K562 (cell line): ENCODE data around the gene PTPRT. TPM values are rescaled to one million over a fixed set of nuclear protein-coding genes. Genes with fewer than 3 reads are reported as not detected.

Source experiments
- ATAC-seq: fragments of 200-7000 bp; cut with Tn5 transposase; 3 replicates; pipeline ENCODE4 v1.9.1; 2020; ENCODE audit warnings: moderate library complexity
- BruUV-seq: library from RNA; stranded (reverse); fragments of 400-500 nt; replicated peaks from 2 replicates; lab custom pipeline; 2021; lab: Mats Ljungman, UMichigan
- CTCF ChIA-PET: fragments of 300-600 bp; formaldehyde crosslinking; extraction: SDS; loops from one replicate; lab custom pipeline; 2021; ENCODE audit warnings: low intra/inter-chr PET ratio; lab: Yijun Ruan, JAX
- POLR2A ChIA-PET: fragments of 300-600, 350-650 bp; sonication (Branson Sonifier 250); formaldehyde crosslinking; extraction: SDS; loops from one replicate; lab custom pipeline; 2021; ENCODE audit warnings: antibody characterized with exemption, inconsistent platforms; lab: Yijun Ruan, JAX
- DNase-seq, 4 experiments: peaks; one replicate each; pipeline versions ENCODE4 v3.0.0 to v3.0.0-alpha.2; 2011 to 2018; ENCODE audit warnings: low spot score in 3 of 4, mixed read lengths in 3 of 4; ENCODE audit errors: extremely low read depth in 1 of 4
- FAIRE-seq: peaks from 2 replicates; lab custom pipeline; 2011; peaks lifted over from hg19 to GRCh38; lab: Jason Lieb, UNC
- H2AFZ ChIP-seq: 2 replicates; pipeline ENCODE4 v1.6.0; 2011; ENCODE audit warnings: low read depth, low read length, control low read depth, inconsistent platforms
- H3K27ac ChIP-seq: fragments of 200-600 bp; 3 replicates; pipeline ENCODE4 v1.8.0; 2011; ENCODE audit warnings: low read depth, mild to moderate bottlenecking, control low read depth, inconsistent platforms, low read length, moderate library complexity, mixed read lengths; ENCODE audit errors: extremely low read depth
- H3K27me3 ChIP-seq, 2 experiments: fragments of 300-600 bp in 1 of 2; 2 replicates in 1 of 2; 3 replicates in 1 of 2; pipeline versions ENCODE4 v1.6.0 to v1.8.0; 2011; ENCODE audit warnings: inconsistent platforms in 2 of 2, low read length in 2 of 2, mild to moderate bottlenecking in 1 of 2, mixed read lengths in 1 of 2, moderate library complexity in 1 of 2; ENCODE audit not compliant: control insufficient read depth in 2 of 2, insufficient read depth in 2 of 2
- H3K36me3 ChIP-seq: fragments of 300-600 bp; 3 replicates; pipeline ENCODE4 v1.8.0; 2011; ENCODE audit warnings: mild to moderate bottlenecking, low read length, inconsistent platforms; ENCODE audit not compliant: control insufficient read depth, insufficient read depth
- H3K4me1 ChIP-seq, 2 experiments: fragments of 200-600 bp in 1 of 2; replicated peaks in 1 of 2; 2 replicates in 1 of 2; 3 replicates in 1 of 2; pipeline versions ENCODE4 v1.5.1 to v1.8.0; 2011; ENCODE audit warnings: inconsistent platforms in 2 of 2, low read length in 2 of 2, mild to moderate bottlenecking in 1 of 2, mixed read lengths in 1 of 2, moderate library complexity in 1 of 2; ENCODE audit not compliant: control insufficient read depth in 2 of 2, insufficient read depth in 2 of 2
- H3K4me2 ChIP-seq: 2 replicates; pipeline ENCODE4 v1.6.1; 2011; ENCODE audit warnings: low read length, control low read depth, inconsistent platforms, mixed read lengths; ENCODE audit not compliant: insufficient read depth
- H3K4me3 ChIP-seq: fragments of 200-600 bp; sonication (generic), shearing (Covaris generic); 2 replicates; pipeline ENCODE4 v1.5.1; 2016; ENCODE audit warnings: control low read depth, inconsistent platforms
- H3K79me2 ChIP-seq: fragments of 200-600 bp; 3 replicates; pipeline ENCODE4 v1.8.0; 2011; ENCODE audit warnings: low read length, inconsistent platforms; ENCODE audit not compliant: control insufficient read depth, insufficient read depth
- H3K9ac ChIP-seq, 2 experiments: 2 replicates each; pipeline versions ENCODE4 v1.6.0 to v1.6.1; 2011; ENCODE audit warnings: low read depth in 2 of 2, low read length in 2 of 2, control low read depth in 1 of 2, inconsistent platforms in 1 of 2, mild to moderate bottlenecking in 1 of 2, mixed read lengths in 1 of 2; ENCODE audit not compliant: insufficient read depth in 1 of 2
- H3K9me1 ChIP-seq: one replicate; pipeline ENCODE4 v1.6.0; 2011; ENCODE audit warnings: inconsistent platforms, mild to moderate bottlenecking, low read length, moderate library complexity; ENCODE audit not compliant: control insufficient read depth, insufficient read depth
- H3K9me3 ChIP-seq: replicated peaks from 2 replicates; pipeline ENCODE4 v1.5.1; 2011; ENCODE audit warnings: low read depth, low read length, inconsistent platforms; ENCODE audit not compliant: control insufficient read depth, insufficient read depth
- H4K20me1 ChIP-seq: replicated peaks from 2 replicates; pipeline ENCODE4 v1.6.1; 2011; ENCODE audit warnings: low read length, inconsistent platforms, mixed read lengths; ENCODE audit not compliant: control insufficient read depth, insufficient read depth
- ATF2 ChIP-seq: sonication (generic); formaldehyde crosslinking; IDR thresholded peaks from 2 replicates; pipeline ENCODE4 v1.8.1; 2022; ENCODE audit warnings: missing genetic modification reagents
- CREB1 ChIP-seq, 2 experiments: sonication (generic) in 1 of 2; formaldehyde crosslinking in 1 of 2; IDR thresholded peaks; 2 replicates each; pipeline versions ENCODE4 v1.6.1 to v1.8.0; 2012 to 2022; ENCODE audit warnings: inconsistent platforms in 1 of 2, mild to moderate bottlenecking in 1 of 2, missing genetic modification reagents in 1 of 2, moderate library complexity in 1 of 2
- ETS1 ChIP-seq: conservative IDR thresholded peaks from 2 replicates; pipeline ENCODE4 v1.6.1; 2011; ENCODE audit warnings: low read depth, mild to moderate bottlenecking, low read length; ENCODE audit not compliant: control insufficient read depth
- HDAC1 ChIP-seq, 2 experiments: fragments of 450-650 bp; IDR thresholded peaks; 2 replicates each; pipeline ENCODE4 v1.6.1; 2016 to 2017; ENCODE audit warnings: inconsistent platforms in 1 of 2, mild to moderate bottlenecking in 1 of 2, moderate library complexity in 1 of 2
- HOMEZ ChIP-seq: fragments of 250-450 bp; sonication (Bioruptor Pico); IDR thresholded peaks from 2 replicates; pipeline ENCODE4 v1.4.0; 2020; ENCODE audit warnings: mild to moderate bottlenecking, moderate library complexity
- MAFF ChIP-seq: IDR thresholded peaks from 2 replicates; pipeline ENCODE4 v1.6.1; 2012; ENCODE audit warnings: low read length, improper control_type of control experiment
- MTA3 ChIP-seq: fragments of 450-650 bp; formaldehyde crosslinking; IDR thresholded peaks from 2 replicates; pipeline ENCODE4 v1.6.1; 2017; ENCODE audit warnings: mild to moderate bottlenecking, borderline replicate concordance
- NCOA1 ChIP-seq: fragments of 450-650 bp; IDR thresholded peaks from 2 replicates; pipeline ENCODE4 v1.6.1; 2016; ENCODE audit warnings: low read depth
- NR3C1 ChIP-seq: sonication (generic); formaldehyde crosslinking; IDR thresholded peaks from 2 replicates; pipeline ENCODE4 v1.8.1; 2022; ENCODE audit warnings: missing genetic modification reagents
- STAT5A ChIP-seq: IDR thresholded peaks from 2 replicates; pipeline ENCODE4 v1.6.1; 2012; ENCODE audit warnings: low read length, inconsistent platforms, borderline replicate concordance
- ZBTB43 ChIP-seq: sonication (generic); formaldehyde crosslinking; IDR thresholded peaks from 2 replicates; pipeline ENCODE4 v1.8.0; 2023; ENCODE audit warnings: mild to moderate bottlenecking, missing genetic modification reagents
- ZBTB7A ChIP-seq: IDR thresholded peaks from 2 replicates; pipeline ENCODE4 v1.6.1; 2011; ENCODE audit warnings: low read depth, mild to moderate bottlenecking, low read length, moderate library complexity, borderline replicate concordance; ENCODE audit not compliant: control insufficient read depth
- ZNF12 ChIP-seq: sonication (generic); formaldehyde crosslinking; IDR thresholded peaks from 2 replicates; pipeline ENCODE4 v1.4.0; 2020; ENCODE audit warnings: mild to moderate bottlenecking, missing genetic modification reagents
- ZNF174 ChIP-seq: fragments of 250-450 bp; sonication (Bioruptor Pico); IDR thresholded peaks from 2 replicates; pipeline ENCODE4 v1.4.0; 2020; ENCODE audit warnings: mild to moderate bottlenecking
- WGBS: fragments of 100-300 bp; shearing (Covaris generic); methylation state at CpG from one replicate; pipeline ENCODE4 v1.1.6; 2016; ENCODE audit warnings: low coverage, mixed read lengths; ENCODE audit not compliant: insufficient coverage; ENCODE audit errors: missing lambda C conversion rate; 5-methylcytosine and 5-hydroxymethylcytosine counted together
- in situ Hi-C: fragments of 300-500 bp; cut with MboI; formaldehyde crosslinking; loops from 4 replicates; pipeline ENCODE4 v1.15.0; 2018; ENCODE audit warnings: inconsistent platforms, mixed read lengths
- intact Hi-C: fragments of 100-400 bp; cut with micrococcal nuclease; formaldehyde crosslinking; loops from 2 replicates; pipeline ENCODE4 v1.14.2; 2022
- polyA plus RNA-seq, 8 experiments: library from polyadenylated mRNA; depleted of rRNA in 4 of 8; stranded (reverse) in 5 of 8; unstranded in 3 of 8; fragments of >200 nt; fragmentation: Nextera tagmentation in 2 of 8; fragmentation: Illumina TruSeq in 1 of 8; extraction: Ambion mirVana in 2 of 8; extraction: Trizol in 1 of 8; gene quantifications; 2 replicates each; pipeline versions ENCODE4 v1.2.1 to v1.2.3, GENCODE V29; 2011 to 2014; ENCODE audit warnings: inconsistent platforms in 1 of 8, missing spikeins in 1 of 8
- total RNA-seq, 7 experiments: library from RNA; depleted of rRNA in 6 of 7; stranded (reverse); fragments of >200 nt in 6 of 7; fragmentation: Illumina TruSeq in 2 of 7; extraction: Trizol in 2 of 7; gene quantifications; 2 replicates each; pipeline versions ENCODE4 v1.2.1 to v1.2.3, GENCODE V29; 2011 to 2021; ENCODE audit warnings: low replicate concordance in 1 of 7

The PTPRT gene
- total and polyA plus RNA-seq, 9 of the 15 experiments (the other 6 are each of a cell fraction or from before 2014, with no cell fraction given): not detected

GRCh38 chr20:42982218-42982617 lies 207.5 kb downstream of the PTPRT start:
- CTCF ChIA-PET: no interaction called here
- FAIRE-seq: no peak
- no peak for ATAC-seq
- Histone ChIP-seq H3K27me3 (no peaks in the 10 kb centered on the region), H3K9me1 (no peaks in the 10 kb centered on the region), H4K20me1 (no peaks in the 10 kb centered on the region; the same call in 1 of the 2 replicates), H3K27ac (no peak overlapping the region), H3K9me3 (no peaks in the 10 kb centered on the region), H3K9ac (no peak overlapping the region), H3K4me1 (no peaks in the 10 kb centered on the region), H3K4me2 (no peak overlapping the region), H2AFZ (no peak overlapping the region), H3K36me3 (no peaks in the 10 kb centered on the region), H3K79me2 (no peaks in the 10 kb centered on the region), H3K4me3 (no peak overlapping the region)
- POLR2A ChIA-PET: no interaction called here
- no peak for DNase-seq
- intact Hi-C loops: no loop called here
- WGBS: 0% methylated on average over 6 of the region's 6 CpGs
- TF ChIP-seq ZBTB43 (CRISPR knock-in tag) (no peak), HOMEZ (CRISPR knock-in tag) (no peak), NCOA1 (no peak), ZBTB7A (no peak), ZNF174 (CRISPR knock-in tag) (no peak), STAT5A (no peak), ZNF12 (no peak), ETS1 (no peak), MAFF (no peak), ATF2 (no peak), NR3C1 (CRISPR knock-in tag) (no peak), MTA3 (no peak), CREB1 (IDR thresholded peaks at IDR 0.05) (no peak), CREB1 (CRISPR knock-in tag; IDR thresholded peaks at IDR 0.05) (no peak), HDAC1 (IDR thresholded peaks at IDR 0.05) (no peak)
- in situ Hi-C loops: no loop called here
- BruUV-seq: no TSS peak
